ENCODE results near the gene ASCL3. TPM values are rescaled to one million over a fixed set of nuclear protein-coding genes. Genes with fewer than 3 reads are reported as not detected.
A peak's percentile ranks its signal among the peaks of the same experiment; 100 is the strongest.

The ASCL3 gene
- total and polyA plus RNA-seq, 4 donors = 0.26 TPM; not detected in 3

- 60% methylated on average over 1 of the region's 3 CpGs for WGBS (ENCODE audit: insufficient coverage)
- DNase-seq (ENCODE audit: low read depth in 4 of 6, low spot score in 6 of 6) = no peak
- Histone ChIP-seq H3K36me3 (ENCODE audit: control insufficient read depth, insufficient read depth, low read length) (peaks cover 2% of the 10 kb centered on the region), H3K27ac (ENCODE audit: low read depth, low read length) (no peak overlapping the region), H3K4me1 (ENCODE audit: control insufficient read depth, insufficient read depth, low read length) (no peaks in the 10 kb centered on the region), H3K4me3 (ENCODE audit: low read depth, low read length) (no peak overlapping the region), H3K9me3 (ENCODE audit: control insufficient read depth, insufficient read depth, low read length) (no peaks in the 10 kb centered on the region), H3K27me3 (ENCODE audit: control insufficient read depth, insufficient read depth, low read length) (no peaks in the 10 kb centered on the region)
Measured at GRCh38 chr11:8973121-8973520, 30.3 kb upstream of the ASCL3 start.

- Histone ChIP-seq H3K9me3 (ENCODE audit: control insufficient read depth, insufficient read depth, low read length) (no peaks in the 10 kb centered on the region), H3K4me1 (ENCODE audit: control insufficient read depth, insufficient read depth, low read length) (no peaks in the 10 kb centered on the region), H3K27ac (ENCODE audit: low read depth, low read length) (no peak overlapping the region), H3K36me3 (ENCODE audit: control insufficient read depth, insufficient read depth, low read length) (peaks cover 2% of the 10 kb centered on the region), H3K4me3 (ENCODE audit: low read depth, low read length) (no peak overlapping the region), H3K27me3 (ENCODE audit: control insufficient read depth, insufficient read depth, low read length) (no peaks in the 10 kb centered on the region)
- DNase-seq (ENCODE audit: low read depth in 4 of 6, low spot score in 6 of 6) = no peak
- 67% methylated on average over 1 of the region's 1 CpG for WGBS (ENCODE audit: insufficient coverage)
Measured at GRCh38 chr11:8971924-8972316, 29.1 kb upstream of the ASCL3 start.

- Histone ChIP-seq H3K4me1 (ENCODE audit: control insufficient read depth, insufficient read depth, low read length) (no peaks in the 10 kb centered on the region), H3K4me3 (ENCODE audit: low read depth, low read length) (no peak overlapping the region), H3K27me3 (ENCODE audit: control insufficient read depth, insufficient read depth, low read length) (no peaks in the 10 kb centered on the region), H3K27ac (ENCODE audit: low read depth, low read length) (no peak overlapping the region), H3K36me3 (ENCODE audit: control insufficient read depth, insufficient read depth, low read length) (peaks cover 2% of the 10 kb centered on the region), H3K9me3 (ENCODE audit: control insufficient read depth, insufficient read depth, low read length) (no peaks in the 10 kb centered on the region)
- no peak for DNase-seq (ENCODE audit: low read depth in 4 of 6, low spot score in 6 of 6)
- 100% methylated on average over 1 of the region's 2 CpGs for WGBS (ENCODE audit: insufficient coverage)
Measured at GRCh38 chr11:8971196-8971923, 28.5 kb upstream of the ASCL3 start.

GRCh38 chr11:8967184-8967583, 24.4 kb upstream of the ASCL3 start:
- DNase-seq (ENCODE audit: low read depth in 4 of 6, low spot score in 6 of 6) = no peak
- Histone ChIP-seq H3K27me3 (ENCODE audit: control insufficient read depth, insufficient read depth, low read length) (no peaks in the 10 kb centered on the region), H3K36me3 (ENCODE audit: control insufficient read depth, insufficient read depth, low read length) (peaks cover 3% of the 10 kb centered on the region), H3K27ac (ENCODE audit: low read depth, low read length) (no peak overlapping the region), H3K4me3 (ENCODE audit: low read depth, low read length) (no peak overlapping the region), H3K4me1 (ENCODE audit: control insufficient read depth, insufficient read depth, low read length) (peaks cover 20% of the 10 kb centered on the region), H3K9me3 (ENCODE audit: control insufficient read depth, insufficient read depth, low read length) (no peaks in the 10 kb centered on the region)
- 83% methylated on average over 5 of the region's 8 CpGs for WGBS (ENCODE audit: insufficient coverage)

- 0% methylated on average over 65 of the region's 67 CpGs for WGBS (ENCODE audit: insufficient coverage)
- DNase-seq (ENCODE audit: low read depth in 4 of 6, low spot score in 6 of 6) = peak; percentile 78 to 97 (median 86)
Measured at GRCh38 chr11:8964324-8965320, 21.8 kb upstream of the ASCL3 start, which contains the start of gene TMEM9B. TMEM9B (minus strand) TSS chr11:8964442; CDS start chr11:8964313, 129 bp downstream.

GRCh38 chr11:8963569-8964323, 20.9 kb upstream of the ASCL3 start:
- 3% methylated on average over 39 of the region's 39 CpGs for WGBS (ENCODE audit: insufficient coverage)
- H3K4me3 ChIP-seq (ENCODE audit: low read depth, low read length) = peak overlapping the region; percentile 93
- peaks cover 20% of the 10 kb centered on the region for H3K4me1 ChIP-seq (ENCODE audit: control insufficient read depth, insufficient read depth, low read length)
- no peaks in the 10 kb centered on the region for H3K27me3 ChIP-seq (ENCODE audit: control insufficient read depth, insufficient read depth, low read length)
- DNase-seq (ENCODE audit: low read depth in 4 of 6, low spot score in 6 of 6) = peak in 2 of 6 donors; percentile 66 to 95
- no peaks in the 10 kb centered on the region for H3K9me3 ChIP-seq (ENCODE audit: control insufficient read depth, insufficient read depth, low read length)
- H3K27ac ChIP-seq (ENCODE audit: low read depth, low read length) = peak overlapping the region; percentile 92
- peaks cover 3% of the 10 kb centered on the region for H3K36me3 ChIP-seq (ENCODE audit: control insufficient read depth, insufficient read depth, low read length)

More at GRCh38 chr11:8964324-8965320, 21.8 kb upstream of the ASCL3 start, which contains the start of gene TMEM9B:
- peaks cover 3% of the 10 kb centered on the region for H3K36me3 ChIP-seq (ENCODE audit: control insufficient read depth, insufficient read depth, low read length)
- no peaks in the 10 kb centered on the region for H3K27me3 ChIP-seq (ENCODE audit: control insufficient read depth, insufficient read depth, low read length)
- no peaks in the 10 kb centered on the region for H3K9me3 ChIP-seq (ENCODE audit: control insufficient read depth, insufficient read depth, low read length)
- H3K27ac ChIP-seq (ENCODE audit: low read depth, low read length) = peak within 1 kb of the TSS; percentile 92
- H3K4me1 ChIP-seq (ENCODE audit: control insufficient read depth, insufficient read depth, low read length) = peaks cover 20% of the 10 kb centered on the region
- H3K4me3 ChIP-seq (ENCODE audit: low read depth, low read length) = peak within 1 kb of the TSS; percentile 93

- no peak overlapping the region for H3K4me3 ChIP-seq (ENCODE audit: low read depth, low read length)
- H3K9me3 ChIP-seq (ENCODE audit: control insufficient read depth, insufficient read depth, low read length) = no peaks in the 10 kb centered on the region
- no CpG with 5 or more reads among the region's 2 CpGs for WGBS (ENCODE audit: insufficient coverage)
- H3K36me3 ChIP-seq (ENCODE audit: control insufficient read depth, insufficient read depth, low read length) = peaks cover 6% of the 10 kb centered on the region
- no peak overlapping the region for H3K27ac ChIP-seq (ENCODE audit: low read depth, low read length)
- H3K4me1 ChIP-seq (ENCODE audit: control insufficient read depth, insufficient read depth, low read length) = peaks cover 20% of the 10 kb centered on the region
- H3K27me3 ChIP-seq (ENCODE audit: control insufficient read depth, insufficient read depth, low read length) = no peaks in the 10 kb centered on the region
- DNase-seq (ENCODE audit: low read depth in 4 of 6, low spot score in 6 of 6) = no peak
Measured at GRCh38 chr11:8962841-8963240, 20.0 kb upstream of the ASCL3 start.

- DNase-seq (ENCODE audit: low read depth in 4 of 6, low spot score in 6 of 6) = no peak
- 40% methylated on average over 1 of the region's 2 CpGs for WGBS (ENCODE audit: insufficient coverage)
- H3K4me3 ChIP-seq (ENCODE audit: low read depth, low read length) = no peak overlapping the region
Measured at GRCh38 chr11:8961401-8961800, 18.6 kb upstream of the ASCL3 start.

GRCh38 chr11:8959546-8960166, 16.8 kb upstream of the ASCL3 start:
- peak in 4 of 6 donors; percentile 15 to 81 (median 52) for DNase-seq (ENCODE audit: low read depth in 4 of 6, low spot score in 6 of 6)
- peaks cover 10% of the 10 kb centered on the region for H3K4me1 ChIP-seq (ENCODE audit: control insufficient read depth, insufficient read depth, low read length)
- no peak overlapping the region for H3K4me3 ChIP-seq (ENCODE audit: low read depth, low read length)
- no CpG with 5 or more reads among the region's 2 CpGs for WGBS (ENCODE audit: insufficient coverage)
- H3K9me3 ChIP-seq (ENCODE audit: control insufficient read depth, insufficient read depth, low read length) = no peaks in the 10 kb centered on the region
- H3K36me3 ChIP-seq (ENCODE audit: control insufficient read depth, insufficient read depth, low read length) = peaks cover 11% of the 10 kb centered on the region
- peak overlapping the region; percentile 49 for H3K27ac ChIP-seq (ENCODE audit: low read depth, low read length)
- no peaks in the 10 kb centered on the region for H3K27me3 ChIP-seq (ENCODE audit: control insufficient read depth, insufficient read depth, low read length)

More at GRCh38 chr11:8961401-8961800, 18.6 kb upstream of the ASCL3 start:
- Histone ChIP-seq H3K36me3 (ENCODE audit: control insufficient read depth, insufficient read depth, low read length) (peaks cover 6% of the 10 kb centered on the region), H3K27me3 (ENCODE audit: control insufficient read depth, insufficient read depth, low read length) (no peaks in the 10 kb centered on the region), H3K9me3 (ENCODE audit: control insufficient read depth, insufficient read depth, low read length) (no peaks in the 10 kb centered on the region), H3K27ac (ENCODE audit: low read depth, low read length) (no peak overlapping the region), H3K4me1 (ENCODE audit: control insufficient read depth, insufficient read depth, low read length) (peaks cover 20% of the 10 kb centered on the region)

Measured in spinal cord (tissue), 10 donors.